GM23338 (cell line): ENCODE data around the gene PTPN22.

Source experiments
- CREB1 ChIP-seq: fragments of 250-450 bp; sonication (Bioruptor Pico); IDR thresholded peaks from 2 replicates; pipeline ENCODE4 v1.5.0; 2020; ENCODE audit warnings: low read depth, mild to moderate bottlenecking, moderate library complexity
- CTCF ChIP-seq, 2 experiments: fragments of 200-600 bp in 1 of 2; sonication (generic) in 1 of 2; conservative IDR thresholded peaks; 2 replicates each; pipeline versions ENCODE4 v1.5.1 to v1.6.1; 2016 to 2017; ENCODE audit warnings: antibody characterized with exemption in 2 of 2, low read depth in 2 of 2, mild to moderate bottlenecking in 2 of 2, moderate library complexity in 1 of 2
- EZH2 ChIP-seq: fragments of 200-600 bp; sonication (generic); IDR thresholded peaks from one replicate; pipeline ENCODE4 v1.8.0; 2017; ENCODE audit warnings: antibody characterized with exemption, mild to moderate bottlenecking, low read depth; ENCODE audit not compliant: unreplicated experiment
- EZH2phosphoT487 ChIP-seq: fragments of 200-600 bp; sonication (generic); IDR thresholded peaks from one replicate; pipeline ENCODE4 v1.8.1; 2018; ENCODE audit warnings: antibody characterized with exemption; ENCODE audit not compliant: unreplicated experiment
- JUNB ChIP-seq: IDR thresholded peaks from one replicate; pipeline ENCODE4 v1.6.1; 2016; ENCODE audit warnings: antibody characterized with exemption; ENCODE audit not compliant: unreplicated experiment
- POLR2AphosphoS5 ChIP-seq: IDR thresholded peaks from 2 replicates; pipeline ENCODE4 v1.6.1; 2016; ENCODE audit warnings: antibody characterized with exemption, low read depth
- REST ChIP-seq: IDR thresholded peaks from one replicate; pipeline ENCODE4 v1.6.1; 2018; ENCODE audit warnings: antibody characterized with exemption; ENCODE audit not compliant: unreplicated experiment

- TF ChIP-seq CTCF (conservative IDR thresholded peaks at IDR 0.05; ENCODE audit: low read depth in 2 of 2) (no peak), POLR2AphosphoS5 (no peak), EZH2 (no peak), JUNB (no peak), CREB1 (CRISPR knock-in tag) (no peak), REST (no peak), EZH2phosphoT487 (no peak)
These were observed 24.4 kb upstream of the PTPN22 start for GRCh38 chr1:113895961-113896360.
